NCI-H146 (cell line): Measurements from ENCODE around the gene AGBL4.
"Not testable (repeated sequence)": the region's sequence is repeated elsewhere in the genome, so short reads cannot be mapped to it uniquely, and the experiment has no call there.

Experiments
- DNase-seq: peaks from one replicate; lab custom pipeline; 2025; lab: John Stamatoyannopoulos, UW

The AGBL4 gene

GRCh38 chr1:49435291-49435690, 588.5 kb downstream of the AGBL4 start:
- no peak for DNase-seq

GRCh38 chr1:49424782-49425181, 599.0 kb downstream of the AGBL4 start:
- no peak for DNase-seq

DNA sequence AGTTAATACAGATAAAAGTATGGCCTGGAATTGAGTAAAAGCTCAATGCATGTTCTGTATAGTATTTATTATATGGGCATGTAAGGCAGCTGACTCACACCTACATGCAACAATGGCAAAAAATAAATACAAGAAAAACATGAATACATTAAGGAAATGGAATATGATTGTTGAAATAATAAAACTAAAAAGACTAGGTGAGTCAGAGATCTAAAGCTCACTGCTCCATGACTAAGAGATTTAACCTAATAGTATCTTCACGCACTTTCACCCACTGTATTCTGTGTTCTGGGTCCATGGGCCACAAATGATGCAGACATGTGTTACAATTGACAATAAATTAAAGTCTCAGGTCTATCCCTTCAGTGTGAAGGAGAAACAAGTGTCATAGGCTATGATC, 607.0 kb downstream of the AGBL4 start:
- DNase-seq = no peak

DNA sequence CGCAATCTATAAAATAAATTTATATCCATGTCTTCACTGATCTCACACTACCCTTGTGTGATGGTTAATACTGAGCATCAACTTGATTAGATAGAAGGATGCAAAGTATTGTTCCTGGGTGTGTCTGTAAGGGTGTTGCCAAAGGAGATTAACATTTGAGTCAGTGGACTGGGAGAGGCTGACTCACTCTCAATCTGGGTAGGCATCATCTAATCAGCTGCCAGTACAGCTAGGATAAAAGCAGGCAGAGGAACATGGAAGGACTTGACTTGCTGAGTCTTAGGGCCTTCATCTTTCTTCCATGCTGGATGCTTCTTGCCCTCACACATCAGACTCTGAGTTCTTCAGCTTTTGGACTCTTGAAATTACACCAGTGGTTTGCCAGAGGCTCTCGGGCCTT, 615.4 kb downstream of the AGBL4 start:
- DNase-seq = no peak

GRCh38 chr1:49397086-49397485, 626.7 kb downstream of the AGBL4 start:
- no peak for DNase-seq

GRCh38 chr1:49394200-49394599, 629.6 kb downstream of the AGBL4 start:
- DNase-seq = no peak

DNA sequence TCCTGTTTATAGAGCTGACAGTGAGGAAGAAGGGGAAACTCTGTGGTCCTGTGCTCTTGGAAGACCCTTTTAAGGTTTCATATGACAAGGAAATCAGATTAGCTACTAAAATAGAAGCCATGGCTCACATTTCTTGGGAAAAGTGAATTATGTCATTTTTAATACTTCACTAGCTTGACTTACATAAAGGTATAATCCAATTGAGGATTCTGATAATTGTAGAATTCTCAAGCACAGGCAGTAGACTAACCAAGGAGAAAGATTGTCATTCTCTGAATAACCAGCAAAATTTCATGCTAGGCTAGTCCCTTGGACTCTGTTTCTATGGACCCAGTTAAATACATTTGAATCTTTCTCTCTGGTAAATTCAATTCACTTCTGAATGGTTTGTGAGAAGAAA, 634.1 kb downstream of the AGBL4 start:
- DNase-seq = no peak

GRCh38 chr1:49364676-49365075, 659.1 kb downstream of the AGBL4 start:
- peak; percentile 0 for DNase-seq

DNA sequence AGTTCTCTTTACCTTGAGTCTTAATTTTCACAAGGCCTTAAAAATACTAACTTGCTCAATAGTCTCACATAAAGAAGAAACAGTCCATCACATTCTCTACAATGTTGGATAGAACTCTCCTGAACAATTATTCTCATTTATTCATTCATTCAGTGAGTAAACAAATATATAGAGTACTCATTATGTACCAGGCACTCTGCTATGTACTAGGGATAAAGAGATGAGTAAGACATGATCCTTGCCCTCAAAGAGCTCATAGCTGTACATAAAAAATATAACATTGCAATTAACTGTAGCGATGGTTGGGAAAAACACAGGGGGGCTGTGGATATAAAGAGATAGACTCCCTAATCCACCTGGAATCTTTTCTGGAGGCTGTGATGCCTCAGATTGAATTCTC, 660.1 kb downstream of the AGBL4 start:
- DNase-seq = no peak

DNA sequence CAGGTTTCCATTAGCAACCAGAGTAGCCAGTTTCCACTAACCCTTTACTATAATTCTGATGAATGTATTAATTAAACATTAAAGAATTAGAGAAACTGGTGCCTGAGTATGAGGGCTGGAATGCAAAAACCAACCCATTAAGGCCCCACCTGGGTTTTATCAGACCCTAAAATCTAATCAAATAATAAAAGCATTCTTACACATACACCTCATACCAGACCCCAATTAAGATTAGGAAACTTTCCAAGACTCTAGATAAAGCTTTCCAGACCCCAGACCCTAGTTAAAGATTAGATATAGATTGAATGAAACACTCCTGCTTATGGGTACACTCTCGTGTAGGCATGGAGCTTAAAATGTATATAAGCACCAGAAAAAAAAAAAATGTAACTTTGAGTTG, 665.7 kb downstream of the AGBL4 start:
- DNase-seq = no peak

- no peak for DNase-seq
Observed at GRCh38 chr1:49356594-49356993, 667.2 kb downstream of the AGBL4 start.

GRCh38 chr1:49351768-49352167, 672.0 kb downstream of the AGBL4 start:
- no peak for DNase-seq

- DNase-seq = no peak
Observed at GRCh38 chr1:49346767-49347349, 676.9 kb downstream of the AGBL4 start.

DNA sequence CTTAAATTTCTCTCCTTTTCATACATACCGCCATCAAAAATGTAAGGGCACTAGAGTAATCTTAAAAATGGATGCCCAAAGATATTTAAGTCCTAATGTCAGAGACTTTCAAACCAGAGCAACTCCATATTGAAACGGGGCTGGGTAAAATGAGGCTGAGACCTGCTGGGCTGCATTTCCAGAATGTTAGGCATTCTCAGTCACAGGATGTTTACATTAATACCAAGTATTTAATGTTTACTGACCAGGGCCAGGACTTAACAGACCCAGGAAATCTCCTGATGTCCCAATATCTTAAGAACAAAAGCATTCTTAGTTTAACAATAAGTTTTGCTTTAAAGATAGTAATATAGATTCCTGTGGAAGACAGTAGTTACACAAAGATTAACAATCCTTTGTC, 683.2 kb downstream of the AGBL4 start:
- DNase-seq = no peak

- DNase-seq = no peak
Observed at GRCh38 chr1:49339043-49339442, 684.7 kb downstream of the AGBL4 start.

DNA sequence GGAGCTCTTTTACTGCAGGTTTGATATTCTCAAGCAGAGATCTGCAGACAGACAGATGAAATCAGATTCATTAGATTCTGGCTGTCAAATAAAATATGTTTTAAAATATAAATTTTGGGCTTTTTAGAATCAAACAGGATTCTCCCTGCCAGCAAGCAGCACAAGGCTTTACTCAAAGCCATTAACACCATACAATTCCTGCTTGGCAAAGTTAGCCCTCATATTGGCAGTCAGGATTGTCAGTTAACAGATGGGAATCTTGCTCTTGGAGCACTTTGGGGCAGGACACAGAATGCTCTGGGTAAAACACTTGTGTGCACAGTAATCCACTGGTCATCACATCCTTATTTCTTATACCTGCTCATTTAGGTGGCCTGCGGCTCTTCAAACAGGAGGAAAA, 686.5 kb downstream of the AGBL4 start:
- DNase-seq = no peak

DNA sequence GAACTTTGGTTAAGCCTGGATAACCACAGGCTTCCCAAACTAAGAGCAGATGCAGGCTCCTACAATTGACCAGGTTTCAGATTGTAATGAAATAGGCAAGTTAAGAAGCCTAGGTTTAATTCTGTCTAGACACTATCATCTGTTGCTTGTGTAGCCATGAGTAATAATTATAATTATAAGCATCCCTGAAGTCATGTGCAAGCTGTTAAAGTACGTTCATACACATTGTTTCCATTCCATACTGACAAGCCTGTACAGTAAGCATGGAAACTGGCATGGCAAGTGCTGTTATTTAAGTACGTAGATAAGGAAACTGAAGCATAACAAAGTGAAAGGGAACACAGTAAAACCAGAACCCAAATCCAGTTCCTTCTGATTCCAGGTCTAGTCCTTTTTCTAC, 689.8 kb downstream of the AGBL4 start:
- DNase-seq = no peak

DNA sequence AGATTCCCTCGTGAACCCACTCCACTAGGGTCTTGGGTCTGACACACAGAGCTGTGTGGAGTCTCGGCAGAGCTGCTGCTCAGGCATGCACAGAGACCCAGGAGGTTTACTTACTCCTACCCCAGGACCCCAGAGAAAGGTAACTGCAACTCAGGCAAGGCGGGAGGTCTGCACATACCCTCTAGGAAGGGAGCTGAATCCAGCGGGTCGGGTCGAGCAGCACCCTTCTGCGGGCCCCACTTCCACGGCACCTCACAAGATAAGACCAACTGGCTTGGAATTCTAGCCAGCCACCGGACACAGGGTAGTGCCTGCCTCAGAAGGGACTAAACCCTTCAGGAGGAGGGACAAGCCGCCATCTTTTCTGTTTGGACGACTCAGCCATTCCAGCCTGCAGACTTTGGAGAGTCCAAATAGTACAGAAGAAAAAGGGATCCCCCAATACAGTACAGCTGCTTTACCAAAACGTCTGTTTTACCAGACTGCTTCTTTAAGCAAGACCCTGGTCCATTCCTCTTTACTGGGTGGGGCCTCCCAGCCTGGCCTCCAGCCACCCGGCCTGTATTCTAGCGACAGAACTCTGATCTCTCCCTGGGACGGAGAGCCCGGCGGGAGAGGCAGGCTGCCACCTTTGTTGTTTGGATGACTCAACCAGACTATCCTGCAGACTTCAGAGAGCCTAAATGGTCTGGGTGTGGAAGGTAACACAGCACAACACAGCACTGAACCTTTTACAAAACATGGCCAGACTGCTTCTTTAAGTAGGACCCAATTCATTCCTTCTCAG, 692.5 kb downstream of the AGBL4 start:
- no peak for DNase-seq

DNA sequence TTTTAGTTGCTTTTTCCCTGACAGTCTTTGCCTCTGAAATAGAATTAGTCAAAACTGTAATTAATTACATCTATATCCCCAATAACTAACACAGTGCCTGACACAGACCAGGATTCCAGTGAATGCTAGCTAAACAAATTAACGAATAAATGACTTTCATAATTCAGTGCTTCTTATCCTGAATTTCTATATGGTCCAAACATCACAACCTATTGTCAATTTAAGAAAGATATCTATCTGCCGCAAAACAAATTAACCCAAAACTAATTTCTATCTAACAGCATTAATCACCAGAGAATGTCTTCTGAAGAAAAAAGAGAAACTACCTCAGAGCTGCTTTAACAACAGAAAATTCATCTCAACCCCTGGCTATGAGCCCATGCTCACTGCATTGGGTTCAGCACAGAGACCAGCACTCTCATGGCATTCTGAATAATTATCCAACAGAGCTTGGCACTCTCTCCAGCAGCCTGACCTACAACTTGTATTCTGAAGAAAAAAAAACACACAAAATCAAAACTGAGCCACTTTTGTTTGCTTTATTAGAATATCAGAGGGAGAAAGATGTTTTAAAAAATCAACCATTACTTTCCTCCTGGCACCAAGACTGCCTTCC, 699.7 kb downstream of the AGBL4 start:
- DNase-seq = no peak

DNA sequence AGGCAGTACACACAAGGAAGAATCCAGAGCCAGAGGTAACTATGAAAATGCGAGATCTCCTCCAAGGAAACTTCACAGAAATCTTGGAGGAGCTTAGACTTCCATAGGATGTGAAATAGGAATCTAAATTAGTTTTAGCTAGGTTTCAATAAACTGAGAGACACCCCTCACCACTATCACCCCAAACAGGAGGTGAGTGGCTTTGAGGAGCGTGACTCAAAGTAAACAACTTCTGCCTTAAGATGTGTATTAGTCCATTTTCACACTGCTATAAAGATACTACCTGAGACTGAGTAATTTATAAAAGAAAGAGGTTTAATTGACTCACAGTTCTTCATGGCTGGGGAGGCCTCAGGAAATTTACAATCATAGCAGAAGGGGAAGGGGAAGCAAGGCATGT, 703.3 kb downstream of the AGBL4 start:
- not testable (repeated sequence) for DNase-seq

DNA sequence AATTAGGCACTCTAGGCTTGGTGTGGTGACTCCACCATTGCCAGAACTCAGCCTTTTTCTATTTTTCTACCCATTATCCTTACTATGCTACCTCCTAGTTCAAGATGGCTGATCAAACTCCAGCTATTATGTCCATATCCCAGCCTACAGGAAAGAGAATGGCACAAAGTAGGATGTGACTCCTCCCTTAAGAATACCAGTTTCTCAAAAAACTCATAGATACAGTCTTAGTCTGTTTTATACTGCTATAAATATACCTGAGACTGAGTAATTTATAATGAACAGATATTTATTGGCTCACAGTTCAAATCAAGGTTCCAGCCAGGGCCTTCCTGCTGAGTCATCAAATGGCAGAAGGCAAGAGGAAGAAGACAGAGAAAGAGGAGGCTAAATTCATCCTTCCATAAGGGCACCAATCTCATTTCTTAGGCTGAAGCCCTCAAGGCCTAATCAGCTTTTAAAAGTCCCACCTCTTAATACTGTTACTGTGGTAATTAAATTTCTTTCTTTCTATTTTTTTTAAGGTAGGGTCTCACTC, 704.3 kb downstream of the AGBL4 start:
- no peak for DNase-seq

DNA sequence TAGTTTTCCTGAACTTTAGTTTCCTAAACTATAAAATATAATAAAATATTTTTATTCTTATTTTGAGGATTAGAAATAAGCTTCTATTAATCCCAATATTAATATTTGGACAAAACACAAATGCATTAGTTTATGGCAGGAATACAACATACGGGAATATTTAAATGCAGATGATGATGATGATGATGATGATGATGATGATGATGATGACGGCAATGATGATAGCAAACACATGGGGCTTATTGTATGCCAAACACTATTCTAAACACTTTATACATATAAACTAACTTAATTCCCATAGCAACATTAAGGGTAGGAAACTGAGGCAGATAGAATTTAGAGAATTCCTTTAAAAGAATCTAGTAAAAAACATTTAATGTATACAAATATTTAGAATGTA, 705.5 kb downstream of the AGBL4 start:
- no peak for DNase-seq

DNA sequence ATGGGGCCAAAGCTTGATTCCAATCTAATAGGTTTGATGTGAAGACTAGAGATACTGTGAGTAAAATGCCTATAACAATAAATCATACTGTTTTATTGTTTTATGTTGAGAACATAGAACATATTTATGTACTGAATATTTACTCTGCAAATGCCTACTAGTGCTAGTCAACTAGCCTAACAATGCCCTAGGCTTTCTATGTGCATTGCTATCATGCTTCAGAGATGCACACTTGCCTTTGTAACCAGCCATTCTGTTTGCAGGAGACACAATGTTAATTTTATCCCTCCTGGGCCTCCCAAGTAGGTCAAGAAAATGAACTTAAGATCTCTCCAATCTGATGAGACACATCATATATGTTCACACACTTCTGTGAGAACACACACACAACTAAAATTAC, 716.3 kb downstream of the AGBL4 start:
- no peak for DNase-seq
